DMS53 treated with DMSO at 0.1 percent for 48 hours (cell line): ENCODE data around the gene COL15A1.

ENCODE experiments used
- DNase-seq: peaks from one replicate; lab custom pipeline; 2025; ENCODE audit not compliant: unreplicated experiment; lab: John Stamatoyannopoulos, UW

Gene COL15A1

GRCh38 chr9:98915599-98915998 is 28.1 kb upstream of the COL15A1 start:
- DNase-seq: no peak

GRCh38 chr9:98916660-98917059 is 27.0 kb upstream of the COL15A1 start:
- no peak for DNase-seq

GRCh38 chr9:98917746-98918487 is 25.8 kb upstream of the COL15A1 start:
- no peak for DNase-seq

GRCh38 chr9:98921732-98922131 is 22.0 kb upstream of the COL15A1 start:
- DNase-seq: no peak

GRCh38 chr9:98922721-98923435 is 20.8 kb upstream of the COL15A1 start:
- no peak for DNase-seq

- DNase-seq: no peak
Measured at GRCh38 chr9:98923451-98924123, 20.1 kb upstream of the COL15A1 start.

- DNase-seq: no peak
Measured at GRCh38 chr9:98924946-98925820, 18.5 kb upstream of the COL15A1 start.

GRCh38 chr9:98925956-98926355 is 17.8 kb upstream of the COL15A1 start:
- no peak for DNase-seq

- no peak for DNase-seq
Measured at GRCh38 chr9:98927724-98928123, 16.0 kb upstream of the COL15A1 start.

- no peak for DNase-seq
Measured at GRCh38 chr9:98929071-98929470, 14.6 kb upstream of the COL15A1 start.

- DNase-seq: no peak
Measured at GRCh38 chr9:98929895-98930341, 13.8 kb upstream of the COL15A1 start.

GRCh38 chr9:98930792-98931191 is 12.9 kb upstream of the COL15A1 start:
- no peak for DNase-seq

- no peak for DNase-seq
Measured at GRCh38 chr9:98931600-98932389, 11.9 kb upstream of the COL15A1 start.

GRCh38 chr9:98933185-98933584 is 10.5 kb upstream of the COL15A1 start:
- DNase-seq: no peak

GRCh38 chr9:98933890-98934289 is 9.8 kb upstream of the COL15A1 start:
- DNase-seq: no peak

- DNase-seq: no peak
Measured at GRCh38 chr9:98935071-98935505, 8.6 kb upstream of the COL15A1 start.

GRCh38 chr9:98940276-98940675 is 3.4 kb upstream of the COL15A1 start:
- no peak for DNase-seq

- DNase-seq: no peak
Measured at GRCh38 chr9:98941946-98942523, 1.7 kb upstream of the COL15A1 start.

GRCh38 chr9:98942906-98943681 is 613 bp upstream of the COL15A1 start:
- DNase-seq: no peak
